Stomach (tissue), 4 donors: ENCODE results near the gene MDH1B.
"Not testable (repeated sequence)": the region's sequence is repeated elsewhere in the genome, so short reads cannot be mapped to it uniquely, and the experiment has no call there.

Experiments used
- EP300 ChIP-seq: sonication (generic); formaldehyde crosslinking; IDR thresholded peaks from one replicate; pipeline ENCODE4 v1.6.1; 2017; ENCODE audit warnings: antibody characterized with exemption
- POLR2A ChIP-seq, 4 donors: fragments of 450-650 bp; IDR thresholded peaks; one replicate each; pipeline ENCODE4 v1.6.1; 2016; ENCODE audit warnings: antibody characterized with exemption in 4 of 4, control low read depth in 2 of 4, mild to moderate bottlenecking in 1 of 4, moderate library complexity in 1 of 4

DNA sequence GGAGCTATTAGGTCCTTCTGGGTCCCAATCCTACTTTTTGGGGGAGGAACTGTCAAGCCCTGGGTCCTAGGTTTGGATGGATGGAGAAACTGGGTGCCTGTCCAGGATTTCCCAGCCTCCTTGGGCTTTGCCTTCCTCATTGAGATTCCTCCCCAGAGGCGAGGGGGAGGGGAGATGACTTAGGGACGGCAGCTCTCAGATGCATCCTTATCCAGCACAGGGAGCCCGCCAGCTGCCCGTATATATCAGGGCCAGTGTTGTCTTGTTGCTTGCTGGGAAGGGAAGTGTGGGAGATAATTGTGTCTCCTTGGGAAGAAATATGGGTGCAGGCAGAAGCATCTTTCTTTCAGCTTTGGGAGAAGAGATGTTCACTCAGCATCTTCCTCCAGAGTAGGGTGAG is 49.9 kb downstream of the MDH1B start:
- TF ChIP-seq EP300; POLR2A (IDR thresholded peaks at IDR 0.05): not testable (repeated sequence)
